Endodermal cell (in vitro differentiated cells): ENCODE results near the gene CD200R1L. TPM values are rescaled to one million over a fixed set of nuclear protein-coding genes. Genes with fewer than 3 reads are reported as not detected.

Experiments
- DNase-seq: peaks from one replicate; pipeline ENCODE4 v3.0.0-alpha.2; 2017
- H3K27ac ChIP-seq: 2 replicates; pipeline ENCODE4 v1.5.1; 2013; ENCODE audit warnings: mild to moderate bottlenecking, low read depth, low read length, moderate library complexity
- H3K27me3 ChIP-seq: 2 replicates; pipeline ENCODE4 v1.6.1; 2013; ENCODE audit warnings: mild to moderate bottlenecking, low read length, moderate library complexity; ENCODE audit not compliant: insufficient read depth, control insufficient read depth, poor library complexity, severe bottlenecking
- H3K36me3 ChIP-seq: 2 replicates; pipeline ENCODE4 v1.7.0; 2013; ENCODE audit warnings: mild to moderate bottlenecking, low read length, moderate library complexity; ENCODE audit not compliant: control insufficient read depth, insufficient read depth
- H3K4me1 ChIP-seq: one replicate; pipeline ENCODE4 v1.7.0; 2013; ENCODE audit warnings: low read length; ENCODE audit not compliant: control insufficient read depth, insufficient read depth
- H3K4me3 ChIP-seq: 2 replicates; pipeline ENCODE4 v1.5.1; 2013; ENCODE audit warnings: mild to moderate bottlenecking, low read length, moderate library complexity
- H3K9ac ChIP-seq: 2 replicates; pipeline ENCODE4 v1.6.1; 2013; ENCODE audit warnings: mild to moderate bottlenecking, low read length, moderate library complexity; ENCODE audit not compliant: poor library complexity, severe bottlenecking; ENCODE audit errors: extremely low read depth
- H3K9me3 ChIP-seq: 2 replicates; pipeline ENCODE4 v1.6.1; 2013; ENCODE audit warnings: mild to moderate bottlenecking, low read length, moderate library complexity; ENCODE audit not compliant: control insufficient read depth
- H3K27ac Mint-ChIP-seq: 2 replicates; pipeline ENCODE4 v1.8.0; 2020; ENCODE audit warnings: mixed read lengths
- H3K27me3 Mint-ChIP-seq: 2 replicates; pipeline ENCODE4 v1.8.0; 2021; ENCODE audit warnings: mild to moderate bottlenecking, mixed read lengths; ENCODE audit not compliant: insufficient read depth
- H3K36me3 Mint-ChIP-seq: 2 replicates; pipeline ENCODE4 v1.8.0; 2020; ENCODE audit warnings: low read depth, mixed read lengths
- H3K4me1 Mint-ChIP-seq: 2 replicates; pipeline ENCODE4 v1.8.0; 2020; ENCODE audit warnings: mixed read lengths
- H3K4me3 Mint-ChIP-seq: 2 replicates; pipeline ENCODE4 v1.8.0; 2020; ENCODE audit warnings: mild to moderate bottlenecking, moderate library complexity, mixed read lengths
- H3K9me3 Mint-ChIP-seq: 2 replicates; pipeline ENCODE4 v1.8.0; 2020; ENCODE audit warnings: mild to moderate bottlenecking, mixed read lengths
- CTCF ChIP-seq: fragments of 200-600 bp; sonication (generic); conservative IDR thresholded peaks from 2 replicates; pipeline ENCODE4 v1.5.0; 2021; ENCODE audit warnings: antibody characterized with exemption, mild to moderate bottlenecking
- whole genome bisulfite sequencing, 2 experiments: methylation state at CpG; one replicate each; pipeline versions ENCODE4 v1.1.5 to v1.1.7; 2013; ENCODE audit warnings: missing lambda C conversion rate in 2 of 2, mixed read lengths in 1 of 2; ENCODE audit not compliant: insufficient coverage in 1 of 2, insufficient read length in 1 of 2; 5-methylcytosine and 5-hydroxymethylcytosine counted together
- total RNA-seq, 2 donors: library from RNA; stranded (reverse); fragmentation: NEBNext Ultra II Directional in 1 of 2; extraction: Animal tissue kit (Norgen Biotek cat#: 25700) in 1 of 2; gene quantifications; 2 replicates in 1 of 2; 3 replicates in 1 of 2; pipeline ENCODE4 v1.2.1, GENCODE V29; 2021

Gene CD200R1L
- total RNA-seq, 2 donors from 2014 or later: not detected

GRCh38 chr3:112813016-112813415, 33.6 kb downstream of the CD200R1L start:
- no peaks in the 10 kb centered on the region for H3K36me3 Mint-ChIP-seq
- Histone ChIP-seq H3K27me3 (no peaks in the 10 kb centered on the region), H3K36me3 (no peaks in the 10 kb centered on the region), H3K4me3 (no peak overlapping the region), H3K4me1 (peaks cover 7% of the 10 kb centered on the region), H3K9me3 (no peaks in the 10 kb centered on the region), H3K9ac (no peak overlapping the region), H3K27ac (no peak overlapping the region)
- WGBS, 2 experiments: 75 to 88% methylated on average over 2 of the region's 2 CpGs
- DNase-seq: no peak
- no peak overlapping the region for H3K4me3 Mint-ChIP-seq
- TF ChIP-seq CTCF: no peak
- no peaks in the 10 kb centered on the region for H3K27me3 Mint-ChIP-seq
- no peaks in the 10 kb centered on the region for H3K9me3 Mint-ChIP-seq
- peaks cover 17% of the 10 kb centered on the region for H3K4me1 Mint-ChIP-seq
- no peak overlapping the region for H3K27ac Mint-ChIP-seq

GRCh38 chr3:112811917-112812660, 34.6 kb downstream of the CD200R1L start:
- peaks cover 7% of the 10 kb centered on the region for H3K4me1 ChIP-seq
- H3K4me1 Mint-ChIP-seq: peaks cover 17% of the 10 kb centered on the region
- no peak for TF ChIP-seq CTCF
- H3K27ac Mint-ChIP-seq: peak overlapping the region; percentile 40
- H3K27ac ChIP-seq: no peak overlapping the region
- no peaks in the 10 kb centered on the region for H3K9me3 Mint-ChIP-seq
- no peaks in the 10 kb centered on the region for H3K27me3 Mint-ChIP-seq
- H3K36me3 ChIP-seq: no peaks in the 10 kb centered on the region
- H3K9me3 ChIP-seq: no peaks in the 10 kb centered on the region
- H3K4me3 Mint-ChIP-seq: no peak overlapping the region
- no peaks in the 10 kb centered on the region for H3K27me3 ChIP-seq
- DNase-seq: no peak
- H3K9ac ChIP-seq: no peak overlapping the region
- no peaks in the 10 kb centered on the region for H3K36me3 Mint-ChIP-seq
- 88 to 95% methylated on average over 5 to 8 of the region's 8 CpGs for WGBS, 2 experiments
- no peak overlapping the region for H3K4me3 ChIP-seq

GRCh38 chr3:112811131-112811884, 35.4 kb downstream of the CD200R1L start:
- Histone ChIP-seq H3K36me3 (no peaks in the 10 kb centered on the region), H3K27me3 (no peaks in the 10 kb centered on the region), H3K9me3 (no peaks in the 10 kb centered on the region), H3K27ac (no peak overlapping the region), H3K4me3 (no peak overlapping the region), H3K4me1 (peaks cover 7% of the 10 kb centered on the region), H3K9ac (no peak overlapping the region)
- TF ChIP-seq CTCF: no peak
- 94 to 100% methylated on average over 1 to 4 of the region's 4 CpGs for WGBS, 2 experiments
- no peak overlapping the region for H3K27ac Mint-ChIP-seq
- peaks cover 17% of the 10 kb centered on the region for H3K4me1 Mint-ChIP-seq
- H3K36me3 Mint-ChIP-seq: no peaks in the 10 kb centered on the region
- no peak for DNase-seq
- H3K9me3 Mint-ChIP-seq: no peaks in the 10 kb centered on the region
- H3K4me3 Mint-ChIP-seq: no peak overlapping the region
- H3K27me3 Mint-ChIP-seq: no peaks in the 10 kb centered on the region
